GM12865 (cell line): Measurements from ENCODE around the gene MIAT.
"Not testable (repeated sequence)": the region's sequence is repeated elsewhere in the genome, so short reads cannot be mapped to it uniquely, and the experiment has no call there.

Experiments used
- DNase-seq: peaks from one replicate; pipeline ENCODE4 v3.0.0; 2010; ENCODE audit warnings: low read depth
- H3K4me3 ChIP-seq: 2 replicates; pipeline ENCODE4 v1.5.1; 2011; ENCODE audit warnings: mild to moderate bottlenecking, low read depth, low read length, control low read depth
- CTCF ChIP-seq: IDR thresholded peaks from 2 replicates; pipeline ENCODE4 v1.5.1; 2011; ENCODE audit warnings: low read length, control low read depth, low read depth, inconsistent platforms; ENCODE audit not compliant: insufficient read depth; ENCODE audit errors: missing control alignments

Gene MIAT

GRCh38 chr22:26656891-26657851 is at the start of gene MIAT:
MIAT (plus strand) TSS chr22:26657588.
- no peak for TF ChIP-seq CTCF
- peak; percentile 63 for DNase-seq
- H3K4me3 ChIP-seq, result peak within 1 kb of the TSS; percentile 64

GRCh38 chr22:26608129-26608528 is 49.3 kb upstream of the MIAT start:
- no peak overlapping the region for H3K4me3 ChIP-seq
- no peak for DNase-seq
- no peak for TF ChIP-seq CTCF

GRCh38 chr22:26609287-26609686 is 48.1 kb upstream of the MIAT start:
- H3K4me3 ChIP-seq, result no peak overlapping the region
- no peak for DNase-seq
- no peak for TF ChIP-seq CTCF

GRCh38 chr22:26610072-26610958 is 47.1 kb upstream of the MIAT start:
- TF ChIP-seq CTCF, result no peak
- H3K4me3 ChIP-seq, result peak overlapping the region; percentile 21
- DNase-seq, result peak; percentile 95

GRCh38 chr22:26610996-26611395 is 46.4 kb upstream of the MIAT start:
- no peak for TF ChIP-seq CTCF
- no peak overlapping the region for H3K4me3 ChIP-seq
- peak; percentile 35 for DNase-seq

- TF ChIP-seq CTCF, result no peak
- no peak for DNase-seq
- no peak overlapping the region for H3K4me3 ChIP-seq
Observed at GRCh38 chr22:26612652-26613051, 44.7 kb upstream of the MIAT start.

- not testable (repeated sequence) for DNase-seq, H3K4me3 ChIP-seq
Observed at GRCh38 chr22:26613753-26614152, 43.6 kb upstream of the MIAT start.
